Activated T-cell treated with anti-CD3 and anti-CD28 coated beads, Interleukin-2, amount 50 U/mL, for 72 hours (primary cell): ENCODE results near the gene TTYH3. TPM values are rescaled to one million over a fixed set of nuclear protein-coding genes. Genes with fewer than 3 reads are reported as not detected.

Experiments
- ATAC-seq, 2 donors: fragments of 150-1000 bp; cut with Tn5 transposase; replicated peaks in 1 of 2; 2 replicates each; pipeline ENCODE4 v1.10.0; 2021; ENCODE audit warnings: moderate library complexity in 2 of 2, mild to moderate bottlenecking in 1 of 2
- DNase-seq, 2 donors: peaks; one replicate each; pipeline ENCODE4 v3.0.0; 2021 to 2022; ENCODE audit warnings: mixed read lengths in 1 of 2
- H3K27ac Mint-ChIP-seq: one replicate; pipeline ENCODE4 v1.8.0; 2022; ENCODE audit warnings: mild to moderate bottlenecking, moderate library complexity, mixed read lengths
- H3K27me3 Mint-ChIP-seq: one replicate; pipeline ENCODE4 v1.8.0; 2022; ENCODE audit warnings: low read depth, mixed read lengths
- H3K36me3 Mint-ChIP-seq, 2 donors: one replicate each; pipeline ENCODE4 v1.8.0; 2022; ENCODE audit warnings: mixed read lengths in 2 of 2, mild to moderate bottlenecking in 1 of 2; ENCODE audit not compliant: insufficient read depth in 2 of 2
- H3K4me1 Mint-ChIP-seq: one replicate; pipeline ENCODE4 v1.8.0; 2022; ENCODE audit warnings: low read depth, mixed read lengths
- H3K4me3 Mint-ChIP-seq, 2 donors: one replicate each; pipeline ENCODE4 v1.8.0; 2022; ENCODE audit warnings: mild to moderate bottlenecking in 2 of 2, mixed read lengths in 2 of 2, moderate library complexity in 2 of 2
- H3K9me3 Mint-ChIP-seq, 2 donors: one replicate each; pipeline ENCODE4 v1.8.0; 2022; ENCODE audit warnings: mixed read lengths in 2 of 2
- total RNA-seq, 2 donors: library from RNA; stranded (reverse); gene quantifications; one replicate each; pipeline ENCODE4 v1.2.3, GENCODE V29; 2022

Gene TTYH3
- total RNA-seq, 2 donors from 2014 or later, result 30.0 to 36.4 TPM

DNA sequence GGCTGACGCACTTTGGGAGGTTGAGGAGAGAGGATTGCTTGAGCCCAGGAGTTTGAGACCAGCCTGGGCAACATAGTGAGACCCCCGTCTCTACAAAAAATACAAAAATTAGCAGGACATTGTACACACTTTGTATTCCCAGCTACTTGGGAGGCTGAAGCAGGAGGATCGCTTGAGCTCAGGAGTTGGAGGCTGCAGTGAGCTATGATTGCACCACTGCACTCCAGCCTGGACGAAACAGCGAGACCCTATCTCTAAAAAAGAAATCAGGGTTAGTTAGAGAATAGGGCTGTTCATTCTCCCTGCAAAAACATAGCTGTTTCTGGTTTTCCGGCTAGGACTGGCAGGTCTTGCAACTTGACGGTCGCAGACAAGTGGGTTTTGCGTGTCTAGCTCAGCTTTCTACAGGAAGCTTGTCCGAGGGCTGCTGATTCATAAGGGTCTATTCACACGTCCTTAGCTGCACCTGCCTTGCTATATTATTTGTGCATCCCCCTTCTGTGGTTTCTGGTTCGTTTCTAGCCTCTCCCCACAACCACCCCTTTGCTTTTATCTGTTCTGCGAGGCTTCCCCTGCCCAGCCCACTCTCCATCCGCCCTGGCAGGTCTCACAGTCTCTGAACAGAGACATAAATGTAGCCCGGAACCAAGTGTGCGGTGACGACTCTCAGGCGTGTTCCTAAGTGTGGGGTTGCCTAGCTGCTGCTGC lies 66.9 kb downstream of the TTYH3 start:
- Mint-ChIP-seq H3K4me1 (peaks cover 27% of the 10 kb centered on the region), H3K27ac (no peak overlapping the region), H3K27me3 (peaks cover 21% of the 10 kb centered on the region), H3K9me3 (no peaks in the 10 kb centered on the region), H3K4me3 (peak overlapping the region; percentile 74 to 77), H3K36me3 (no peaks in the 10 kb centered on the region)
- DNase-seq (peak; percentile 71 to 79), ATAC-seq (peak; percentile 90 to 92)

GRCh38 chr7:2699289-2699620 lies 67.5 kb downstream of the TTYH3 start:
- H3K9me3 Mint-ChIP-seq, result no peaks in the 10 kb centered on the region
- DNase-seq (no peak), ATAC-seq (no peak)
- peaks cover 21% of the 10 kb centered on the region for H3K27me3 Mint-ChIP-seq
- no peak overlapping the region for H3K27ac Mint-ChIP-seq
- H3K4me1 Mint-ChIP-seq, result peaks cover 27% of the 10 kb centered on the region
- H3K36me3 Mint-ChIP-seq, result no peaks in the 10 kb centered on the region
- H3K4me3 Mint-ChIP-seq, result peak overlapping the region; percentile 74 to 77

GRCh38 chr7:2700141-2700850 lies 68.5 kb downstream of the TTYH3 start:
- Mint-ChIP-seq H3K27ac (no peak overlapping the region), H3K4me3 (peak overlapping the region; percentile 20 to 52), H3K27me3 (peaks cover 21% of the 10 kb centered on the region), H3K4me1 (peaks cover 27% of the 10 kb centered on the region), H3K9me3 (no peaks in the 10 kb centered on the region), H3K36me3 (no peaks in the 10 kb centered on the region)
- DNase-seq (no peak), ATAC-seq (no peak)

- H3K36me3 Mint-ChIP-seq, result no peaks in the 10 kb centered on the region
Measured at GRCh38 chr7:2701424-2701823, 69.6 kb downstream of the TTYH3 start.

GRCh38 chr7:2701832-2702593 lies 70.2 kb downstream of the TTYH3 start:
- ATAC-seq (no peak), DNase-seq (no peak)
- Mint-ChIP-seq H3K4me1 (peaks cover 27% of the 10 kb centered on the region), H3K27ac (no peak overlapping the region), H3K36me3 (no peaks in the 10 kb centered on the region), H3K27me3 (peaks cover 21% of the 10 kb centered on the region), H3K4me3 (no peak overlapping the region), H3K9me3 (no peaks in the 10 kb centered on the region)

More at GRCh38 chr7:2701424-2701823, 69.6 kb downstream of the TTYH3 start:
- H3K9me3 Mint-ChIP-seq, result no peaks in the 10 kb centered on the region
- peaks cover 21% of the 10 kb centered on the region for H3K27me3 Mint-ChIP-seq
- no peak overlapping the region for H3K27ac Mint-ChIP-seq
- ATAC-seq (no peak), DNase-seq (no peak)
- peaks cover 27% of the 10 kb centered on the region for H3K4me1 Mint-ChIP-seq
- H3K4me3 Mint-ChIP-seq, result no peak overlapping the region

GRCh38 chr7:2702594-2702957 lies 70.8 kb downstream of the TTYH3 start:
- no peak overlapping the region for H3K27ac Mint-ChIP-seq
- H3K4me1 Mint-ChIP-seq, result peaks cover 27% of the 10 kb centered on the region
- no peak for DNase-seq
- no peak overlapping the region for H3K4me3 Mint-ChIP-seq
- peaks cover 21% of the 10 kb centered on the region for H3K27me3 Mint-ChIP-seq
- H3K36me3 Mint-ChIP-seq, result no peaks in the 10 kb centered on the region
- H3K9me3 Mint-ChIP-seq, result no peaks in the 10 kb centered on the region
- ATAC-seq, result no peak

DNA sequence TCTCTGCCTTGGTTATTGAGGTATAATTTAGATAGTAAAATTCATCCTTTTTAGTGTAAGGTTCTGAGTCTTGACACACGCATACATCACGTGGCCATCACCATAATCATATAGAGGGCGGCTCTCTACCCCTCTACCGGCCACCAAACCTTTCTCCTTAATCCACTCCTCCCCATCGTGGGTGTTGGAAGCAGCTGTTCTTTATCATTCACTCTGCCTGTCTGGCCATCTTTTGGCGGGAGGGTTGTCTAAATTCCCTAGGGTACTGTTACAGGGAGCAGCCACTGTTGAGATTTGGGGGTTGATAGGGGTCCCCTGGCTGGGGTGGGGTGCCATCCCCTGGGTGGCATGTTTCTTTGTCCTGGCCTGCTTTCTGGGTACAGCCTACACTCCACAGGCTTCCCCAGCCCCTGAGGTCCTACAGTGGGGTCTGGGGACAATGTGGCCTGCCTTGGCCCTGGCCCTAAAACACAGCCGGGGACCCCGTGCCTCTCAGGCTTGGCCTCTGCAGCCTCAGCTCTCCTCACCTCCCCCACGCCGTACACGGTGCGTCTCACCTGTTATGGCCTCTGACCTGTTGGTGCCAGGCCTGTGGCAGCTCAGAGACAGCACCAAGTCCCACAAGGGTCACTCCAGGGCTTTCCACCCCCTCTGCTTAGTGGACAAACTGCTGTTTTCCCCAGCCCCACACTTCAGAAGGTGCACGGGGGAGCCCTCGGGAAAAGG lies 73.7 kb downstream of the TTYH3 start:
- H3K27me3 Mint-ChIP-seq, result peaks cover 13% of the 10 kb centered on the region
- no peak overlapping the region for H3K4me3 Mint-ChIP-seq
- no peak for ATAC-seq
- no peaks in the 10 kb centered on the region for H3K36me3 Mint-ChIP-seq
- H3K9me3 Mint-ChIP-seq, result no peaks in the 10 kb centered on the region
- H3K27ac Mint-ChIP-seq, result no peak overlapping the region
- H3K4me1 Mint-ChIP-seq, result peaks cover 20% of the 10 kb centered on the region
- DNase-seq, result no peak

- Mint-ChIP-seq H3K9me3 (no peaks in the 10 kb centered on the region), H3K36me3 (no peaks in the 10 kb centered on the region), H3K4me1 (peaks cover 26% of the 10 kb centered on the region), H3K27me3 (peaks cover 8% of the 10 kb centered on the region), H3K27ac (no peak overlapping the region), H3K4me3 (no peak overlapping the region)
- no peak for DNase-seq
- no peak for ATAC-seq
Measured at GRCh38 chr7:2706685-2707126, 74.9 kb downstream of the TTYH3 start.

- ATAC-seq (no peak), DNase-seq (no peak)
- Mint-ChIP-seq H3K4me3 (no peak overlapping the region), H3K36me3 (no peaks in the 10 kb centered on the region), H3K9me3 (no peaks in the 10 kb centered on the region), H3K4me1 (peaks cover 26% of the 10 kb centered on the region), H3K27ac (no peak overlapping the region), H3K27me3 (peaks cover 2% of the 10 kb centered on the region)
Measured at GRCh38 chr7:2707481-2707880, 75.7 kb downstream of the TTYH3 start.

- H3K4me3 Mint-ChIP-seq, result no peak overlapping the region
- peaks cover 26% of the 10 kb centered on the region for H3K4me1 Mint-ChIP-seq
- H3K27me3 Mint-ChIP-seq, result no peaks in the 10 kb centered on the region
- H3K9me3 Mint-ChIP-seq, result no peaks in the 10 kb centered on the region
- H3K27ac Mint-ChIP-seq, result no peak overlapping the region
- no peak for ATAC-seq
- H3K36me3 Mint-ChIP-seq, result no peaks in the 10 kb centered on the region
- DNase-seq, result no peak
Measured at GRCh38 chr7:2708041-2708440, 76.3 kb downstream of the TTYH3 start.

DNA sequence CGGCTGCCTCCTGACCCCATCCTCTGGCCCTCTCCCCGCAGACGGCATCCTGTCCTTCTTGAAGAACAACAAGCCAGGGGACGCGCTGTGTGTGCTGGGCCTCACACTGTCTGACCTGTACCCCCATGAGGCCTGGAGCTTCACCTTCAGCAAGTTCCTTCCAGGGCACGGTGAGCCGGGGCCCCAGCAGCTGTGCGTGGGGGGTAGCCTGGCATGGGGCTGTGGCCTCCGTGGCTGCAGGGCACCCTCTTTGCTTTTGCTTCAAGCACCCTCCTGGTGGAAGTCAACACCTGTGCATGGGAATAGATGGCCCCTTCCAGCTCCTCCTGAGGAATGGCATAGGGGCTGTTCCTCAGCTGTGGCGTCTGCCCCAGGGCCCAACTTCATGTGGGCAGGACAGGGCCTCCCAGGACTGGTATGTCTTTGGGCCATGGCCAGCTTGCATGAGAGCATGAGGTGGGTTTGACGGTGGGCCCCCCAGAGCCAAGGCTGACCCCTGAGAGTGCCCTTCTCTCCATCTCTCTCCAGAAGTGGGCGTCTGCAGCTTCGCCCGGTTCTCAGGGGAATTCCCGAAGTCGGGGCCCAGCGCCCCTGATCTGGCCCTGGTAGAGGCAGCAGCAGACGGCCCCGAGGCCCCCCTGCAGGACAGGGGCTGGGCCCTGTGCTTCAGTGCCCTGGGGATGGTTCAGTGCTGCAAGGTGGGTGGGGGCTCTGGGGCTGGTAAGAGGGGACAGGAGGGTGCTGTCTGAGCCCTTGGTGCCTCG lies 76.9 kb downstream of the TTYH3 start:
- H3K36me3 Mint-ChIP-seq, result no peaks in the 10 kb centered on the region

GRCh38 chr7:2709553-2710285 lies 77.9 kb downstream of the TTYH3 start:
- H3K27ac Mint-ChIP-seq, result peak overlapping the region; percentile 85
- peaks cover 14% of the 10 kb centered on the region for H3K27me3 Mint-ChIP-seq
- H3K4me1 Mint-ChIP-seq, result peaks cover 34% of the 10 kb centered on the region
- no peaks in the 10 kb centered on the region for H3K36me3 Mint-ChIP-seq
- H3K4me3 Mint-ChIP-seq, result peak overlapping the region; percentile 71 to 84
- DNase-seq (peak; percentile 80 to 90), ATAC-seq (peak; percentile 84)
- no peaks in the 10 kb centered on the region for H3K9me3 Mint-ChIP-seq

More for the DNA sequence above, 76.9 kb downstream of the TTYH3 start:
- Mint-ChIP-seq H3K4me1 (peaks cover 30% of the 10 kb centered on the region), H3K9me3 (no peaks in the 10 kb centered on the region), H3K27ac (no peak overlapping the region), H3K4me3 (peak overlapping the region in 1 of 2 donors; percentile 71), H3K27me3 (peaks cover 4% of the 10 kb centered on the region)
- DNase-seq (no peak), ATAC-seq (no peak)
